Kidney (tissue), 14 donors: ENCODE data around the gene NUDT5. TPM values are rescaled to one million over a fixed set of nuclear protein-coding genes. Genes with fewer than 3 reads are reported as not detected.
"Not testable (repeated sequence)": the region's sequence is repeated elsewhere in the genome, so short reads cannot be mapped to it uniquely, and the experiment has no call there.

ENCODE experiments used
- DNase-seq, 5 donors: peaks; one replicate each; pipeline ENCODE4 v3.0.0-alpha.2; 2013 to 2020
- FAIRE-seq: peaks from 2 replicates; lab custom pipeline; 2012; peaks lifted over from hg19 to GRCh38; lab: Jason Lieb, UNC
- H3K27ac ChIP-seq, 2 donors: one replicate each; pipeline ENCODE4 v1.7.0; 2013; ENCODE audit warnings: low read depth in 2 of 2, low read length in 2 of 2, inconsistent platforms in 1 of 2
- H3K27me3 ChIP-seq: one replicate; pipeline ENCODE4 v1.7.1; 2013; ENCODE audit warnings: low read length, inconsistent platforms; ENCODE audit not compliant: control insufficient read depth, insufficient read depth
- H3K36me3 ChIP-seq, 3 donors: one replicate each; pipeline versions ENCODE4 v1.7.0 to v1.7.1; 2013; ENCODE audit warnings: low read length in 3 of 3, control low read depth in 1 of 3, inconsistent platforms in 1 of 3; ENCODE audit not compliant: insufficient read depth in 3 of 3, control insufficient read depth in 2 of 3
- H3K4me1 ChIP-seq, 3 donors: one replicate each; pipeline versions ENCODE4 v1.7.0 to v1.7.1; 2013; ENCODE audit warnings: low read length in 3 of 3, inconsistent platforms in 1 of 3, low read depth in 1 of 3; ENCODE audit not compliant: control insufficient read depth in 2 of 3, insufficient read depth in 2 of 3
- H3K4me3 ChIP-seq, 3 donors: one replicate each; pipeline versions ENCODE4 v1.7.0 to v1.8.1; 2013; ENCODE audit warnings: low read length in 3 of 3, control low read depth in 1 of 3, inconsistent platforms in 1 of 3
- H3K9ac ChIP-seq, 3 donors: one replicate each; pipeline versions ENCODE4 v1.7.0 to v1.7.1; 2013; ENCODE audit warnings: low read length in 3 of 3, control low read depth in 1 of 3, inconsistent platforms in 1 of 3
- H3K9me3 ChIP-seq, 3 donors: one replicate each; pipeline versions ENCODE4 v1.7.0 to v1.7.1; 2013; ENCODE audit warnings: low read length in 3 of 3, control low read depth in 1 of 3, inconsistent platforms in 1 of 3; ENCODE audit not compliant: control insufficient read depth in 2 of 3, insufficient read depth in 1 of 3
- intact Hi-C: fragments of 100-400 bp; cut with DNase I; formaldehyde crosslinking; loops from one replicate; pipeline ENCODE4 v1.11.1; 2022
- polyA plus RNA-seq: library from polyadenylated mRNA; stranded (reverse); fragments of 350-450 nt; fragmentation: Illumina TruSeq; extraction: RNeasy Lipid Tissue Mini Kit (QIAGEN cat#74804); gene quantifications from one replicate; pipeline ENCODE4 v1.2.3, GENCODE V29; 2014; ENCODE audit warnings: low read depth, low replicate concordance; ENCODE audit not compliant: insufficient read depth
- total RNA-seq: library from RNA; stranded (reverse); fragmentation: NEBNext Ultra II Directional; extraction: Animal tissue kit (Norgen Biotek cat#: 25700); gene quantifications from one replicate; pipeline ENCODE4 v1.2.1, GENCODE V29; 2021
- TF ChIP-seq, protein P1 (sequence below): IDR thresholded peaks from 3 replicates; pipeline ENCODE4 v1.5.1; 2012; ENCODE audit warnings: mild to moderate bottlenecking, moderate library complexity, borderline replicate concordance; ENCODE audit not compliant: insufficient read depth; ENCODE audit errors: extremely low read depth
- donor health status: control.
- donor health status: control.
- donor health status: control.
- donor health status: control.
- donor health status: control.
- donor health status: DM: yes; HTN: yes; CAD: no.
- donor health status: Normal renal cell carcinoma (clear cell type).

NUDT5 gene
- total and polyA plus RNA-seq, 2 donors from 2014 or later, result 48.3 to 78.2 TPM

DNA sequence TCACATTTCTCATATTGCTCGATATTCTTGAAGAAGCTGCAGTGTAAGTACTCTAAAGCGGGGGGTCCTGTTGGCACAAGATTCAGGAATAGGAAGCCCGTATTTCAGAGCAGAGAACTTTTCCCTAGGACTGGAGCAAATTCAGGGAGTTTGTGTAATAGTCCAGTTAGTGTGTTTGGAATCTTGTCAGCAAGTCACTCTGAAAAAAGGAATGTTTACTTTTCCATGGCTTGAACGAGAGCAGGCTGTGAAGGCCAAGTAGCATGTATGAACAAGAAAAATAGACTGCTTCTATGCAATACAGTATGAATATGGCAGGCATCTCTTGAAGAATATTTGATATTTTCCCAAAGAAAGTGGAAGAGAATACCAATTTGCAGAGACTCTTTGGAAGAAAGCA, 40.1 kb upstream of the NUDT5 start:
- Histone ChIP-seq H3K9me3 (no peaks in the 10 kb centered on the region), H3K27ac (no peak overlapping the region), H3K36me3 (peaks cover 0 to 33% (median 9%) of the 10 kb centered on the region in 3 donors), H3K9ac (no peak overlapping the region), H3K4me3 (no peak overlapping the region), H3K27me3 (no peaks in the 10 kb centered on the region), H3K4me1 (no peaks in the 10 kb centered on the region)
- DNase-seq (no peak), FAIRE-seq (no peak)
- TF ChIP-seq, protein P1, sequence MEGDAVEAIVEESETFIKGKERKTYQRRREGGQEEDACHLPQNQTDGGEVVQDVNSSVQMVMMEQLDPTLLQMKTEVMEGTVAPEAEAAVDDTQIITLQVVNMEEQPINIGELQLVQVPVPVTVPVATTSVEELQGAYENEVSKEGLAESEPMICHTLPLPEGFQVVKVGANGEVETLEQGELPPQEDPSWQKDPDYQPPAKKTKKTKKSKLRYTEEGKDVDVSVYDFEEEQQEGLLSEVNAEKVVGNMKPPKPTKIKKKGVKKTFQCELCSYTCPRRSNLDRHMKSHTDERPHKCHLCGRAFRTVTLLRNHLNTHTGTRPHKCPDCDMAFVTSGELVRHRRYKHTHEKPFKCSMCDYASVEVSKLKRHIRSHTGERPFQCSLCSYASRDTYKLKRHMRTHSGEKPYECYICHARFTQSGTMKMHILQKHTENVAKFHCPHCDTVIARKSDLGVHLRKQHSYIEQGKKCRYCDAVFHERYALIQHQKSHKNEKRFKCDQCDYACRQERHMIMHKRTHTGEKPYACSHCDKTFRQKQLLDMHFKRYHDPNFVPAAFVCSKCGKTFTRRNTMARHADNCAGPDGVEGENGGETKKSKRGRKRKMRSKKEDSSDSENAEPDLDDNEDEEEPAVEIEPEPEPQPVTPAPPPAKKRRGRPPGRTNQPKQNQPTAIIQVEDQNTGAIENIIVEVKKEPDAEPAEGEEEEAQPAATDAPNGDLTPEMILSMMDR, result no peak
- intact Hi-C loops, result no loop called here

DNA sequence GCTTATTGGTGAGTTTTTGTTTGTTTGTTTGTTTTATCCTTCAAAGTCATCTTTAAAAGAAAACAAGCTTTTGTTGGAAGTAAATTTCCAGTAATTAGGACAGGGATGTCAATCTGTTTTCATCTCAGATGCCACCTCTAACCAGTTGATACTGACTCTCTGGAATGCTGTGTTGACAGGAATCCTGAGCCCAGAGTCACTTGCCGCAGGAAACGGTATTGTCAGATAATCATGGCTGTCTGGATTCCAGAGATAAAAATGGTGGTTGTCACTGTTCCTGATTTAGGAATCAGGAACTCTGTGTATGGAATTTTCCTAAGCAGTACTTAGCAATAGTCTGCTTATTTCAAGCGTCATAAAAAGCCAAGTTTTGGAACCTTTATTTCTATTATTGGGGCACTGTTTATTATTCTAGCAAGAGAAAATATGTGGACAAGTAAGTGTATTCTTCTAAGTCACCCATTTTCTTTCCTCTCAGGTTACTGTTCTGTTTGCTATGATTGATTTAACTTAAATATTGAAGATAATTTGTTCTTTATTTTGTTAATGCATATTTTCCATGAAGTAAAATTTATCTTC, 39.5 kb upstream of the NUDT5 start:
- Histone ChIP-seq H3K4me3 (no peak overlapping the region), H3K36me3 (peaks cover 0 to 33% (median 14%) of the 10 kb centered on the region in 3 donors), H3K27ac (no peak overlapping the region), H3K27me3 (no peaks in the 10 kb centered on the region), H3K9me3 (no peaks in the 10 kb centered on the region), H3K9ac (no peak overlapping the region), H3K4me1 (no peaks in the 10 kb centered on the region)
- TF ChIP-seq, protein P1, result no peak
- FAIRE-seq (no peak), DNase-seq (no peak)
- intact Hi-C loops, result no loop called here

DNA sequence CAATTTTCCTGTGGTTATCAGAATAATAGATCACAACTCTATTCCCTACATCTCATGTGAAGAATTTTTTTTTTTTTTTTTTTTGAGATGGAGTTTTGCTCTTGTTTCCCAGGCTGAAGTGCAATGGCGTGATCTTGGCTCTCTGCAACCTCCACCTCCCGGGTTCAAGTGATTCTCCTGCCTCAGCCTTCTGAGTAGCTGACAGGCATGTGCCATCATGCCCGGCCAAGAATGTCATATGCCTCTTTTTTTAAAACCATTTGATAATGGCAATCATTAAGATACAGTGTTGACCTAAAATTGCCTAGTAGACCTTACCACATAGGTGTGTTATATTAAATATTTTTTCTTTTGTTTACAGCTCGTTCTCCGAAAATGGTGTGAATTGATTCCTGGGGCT, 39.0 kb upstream of the NUDT5 start:
- H3K27me3 ChIP-seq, intact Hi-C loops, H3K4me1 ChIP-seq, H3K9ac ChIP-seq, H3K4me3 ChIP-seq, DNase-seq, FAIRE-seq, H3K27ac ChIP-seq, H3K9me3 ChIP-seq: not testable (repeated sequence)
- peaks cover 1 to 31% (median 16%) of the 10 kb centered on the region in 3 donors for H3K36me3 ChIP-seq

GRCh38 chr10:12228851-12229250, 33.2 kb upstream of the NUDT5 start:
- no peaks in the 10 kb centered on the region for H3K9me3 ChIP-seq
- H3K27ac ChIP-seq, result no peak overlapping the region
- no peak overlapping the region for H3K9ac ChIP-seq
- no peak overlapping the region for H3K4me3 ChIP-seq
- peaks cover 3 to 15% (median 13%) of the 10 kb centered on the region in 3 donors for H3K36me3 ChIP-seq
- no peaks in the 10 kb centered on the region for H3K4me1 ChIP-seq
- H3K27me3 ChIP-seq, result no peaks in the 10 kb centered on the region
- intact Hi-C loops, result no loop called here
- FAIRE-seq (no peak), DNase-seq (no peak)
- TF ChIP-seq, protein P1, result no peak

DNA sequence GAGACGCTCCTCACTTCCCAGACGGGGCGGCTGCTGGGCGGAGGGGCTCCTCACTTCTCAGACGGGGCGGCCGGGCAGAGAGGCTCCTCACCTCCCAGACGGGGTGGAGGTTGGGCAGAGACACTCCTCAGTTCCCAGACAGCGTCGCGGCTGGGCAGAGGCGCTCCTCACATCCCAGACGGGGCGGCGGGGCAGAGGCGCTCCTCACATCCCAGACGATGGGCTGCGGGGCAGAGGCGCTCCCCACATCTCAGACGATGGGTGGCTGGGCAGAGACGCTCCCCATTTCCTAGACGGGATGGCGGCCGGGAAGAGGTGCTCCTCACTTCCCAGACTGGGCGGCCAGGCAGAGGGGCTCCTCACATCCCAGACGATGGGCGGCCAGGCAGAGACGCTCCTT, 30.7 kb upstream of the NUDT5 start:
- H3K27ac ChIP-seq, intact Hi-C loops, H3K4me1 ChIP-seq, FAIRE-seq, DNase-seq, H3K36me3 ChIP-seq, H3K4me3 ChIP-seq, H3K9ac ChIP-seq, H3K9me3 ChIP-seq, H3K27me3 ChIP-seq: not testable (repeated sequence)
